Measurements from ENCODE around the gene ADAMTS2.

The ADAMTS2 gene

GRCh38 chr5:179371681-179372680, 26.7 kb upstream of the ADAMTS2 start:
- no peak for DNase-seq

DNA sequence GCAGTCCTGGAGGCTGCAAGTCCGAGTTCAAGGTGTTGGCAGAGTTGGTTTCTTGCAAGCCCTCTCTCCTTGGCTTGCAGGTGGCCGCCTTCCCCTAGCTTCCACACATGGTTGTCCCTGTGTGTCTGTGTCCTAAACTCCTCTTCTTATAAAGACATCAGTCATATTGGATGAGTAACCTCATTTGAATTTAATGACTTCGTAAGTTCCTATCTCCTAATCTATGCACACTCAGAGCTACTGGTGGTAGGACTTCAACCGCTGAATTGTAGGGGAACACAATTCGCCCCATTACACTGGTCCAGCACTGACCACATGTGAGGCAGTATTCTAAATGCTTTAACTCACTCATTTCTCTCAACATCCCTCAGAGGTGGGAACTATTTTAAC, 25.9 kb upstream of the ADAMTS2 start:
- no peak for DNase-seq

DNA sequence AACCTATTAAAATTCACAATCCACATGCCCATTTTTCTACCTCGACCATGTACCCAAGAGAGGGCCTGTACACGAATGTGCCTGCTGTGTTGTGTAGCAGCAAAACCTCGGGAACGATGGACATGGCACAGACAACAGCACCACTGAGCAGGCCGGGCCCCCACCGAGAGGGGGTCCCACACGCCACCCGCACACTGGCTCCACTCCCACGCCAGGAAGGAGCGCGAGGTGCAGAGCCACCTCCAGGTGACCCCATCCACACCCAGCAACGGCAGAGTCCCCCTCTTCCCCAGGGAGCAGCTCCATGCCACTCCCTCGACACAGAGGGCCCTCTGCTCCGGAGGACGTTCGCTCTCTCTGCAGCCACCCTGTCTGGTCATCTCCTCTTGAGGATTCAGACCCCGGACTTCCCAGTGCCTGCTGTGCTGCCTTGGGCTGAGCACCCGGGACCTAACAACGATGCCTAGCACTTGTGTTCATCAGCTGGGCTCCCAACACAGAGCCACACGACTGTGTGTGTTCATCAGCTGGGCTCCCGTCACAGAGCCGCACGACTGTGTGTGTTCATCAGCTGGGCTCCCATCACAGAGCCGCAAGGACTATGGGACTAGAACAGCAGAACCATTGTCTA, 25.3 kb upstream of the ADAMTS2 start:
- DNase-seq = no peak

GRCh38 chr5:179369530-179369884, 24.2 kb upstream of the ADAMTS2 start:
- DNase-seq = no peak

- DNase-seq = no peak
Observed at GRCh38 chr5:179368806-179369529, 23.7 kb upstream of the ADAMTS2 start.

DNA sequence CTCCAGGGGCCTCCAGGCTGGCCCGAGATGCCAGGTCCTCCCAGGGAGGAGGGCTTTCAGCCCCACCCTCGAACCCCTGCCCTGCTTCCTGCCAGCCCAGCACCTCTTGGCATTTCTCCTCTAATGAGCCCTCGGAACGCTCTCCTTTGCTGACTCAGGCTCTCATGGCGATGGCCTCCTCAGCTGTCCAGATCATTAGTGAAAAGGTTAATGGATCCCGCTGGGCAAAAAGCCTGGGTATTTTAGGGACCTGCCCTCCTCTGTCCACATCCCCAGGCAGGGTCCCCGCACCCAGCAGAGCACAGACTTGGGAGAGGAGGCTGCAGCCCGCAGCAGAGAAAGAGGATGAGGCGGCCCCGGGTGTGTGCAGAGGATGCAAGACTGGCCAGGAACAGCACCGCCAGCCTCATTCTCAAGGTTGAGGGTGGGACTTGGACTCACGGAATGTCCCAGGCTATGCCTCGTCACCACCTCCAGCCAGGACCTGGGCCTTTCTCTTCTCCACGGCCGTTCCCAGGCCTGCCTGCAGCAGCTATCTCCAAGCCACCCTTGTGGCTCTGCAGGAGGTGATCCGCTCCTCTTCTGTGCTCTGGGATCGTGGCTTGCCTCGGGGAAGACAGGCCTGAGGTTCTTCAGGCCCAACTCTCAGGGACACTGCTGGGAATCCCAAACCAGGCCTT, 23.0 kb upstream of the ADAMTS2 start:
- DNase-seq = no peak

DNA sequence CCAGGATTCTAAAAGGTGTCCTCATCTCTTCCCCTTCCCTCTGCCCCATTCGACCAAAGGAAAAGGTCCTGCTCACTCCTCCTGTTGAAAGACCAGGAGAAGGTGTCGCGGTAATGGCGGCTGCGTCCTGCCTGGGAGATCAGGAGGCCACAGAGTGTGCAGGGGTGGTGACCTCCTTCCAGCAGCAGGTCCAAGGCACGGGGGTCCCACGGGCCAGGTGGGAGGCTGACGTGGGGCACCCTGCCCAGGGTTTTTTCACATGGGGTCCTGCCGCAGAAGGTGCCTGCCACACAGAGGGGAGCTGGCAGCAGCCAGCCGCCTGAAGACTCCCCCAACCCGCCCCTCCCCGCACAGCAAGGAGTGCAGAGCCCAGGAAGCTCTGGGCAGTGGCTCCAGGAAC, 22.2 kb upstream of the ADAMTS2 start:
- DNase-seq = no peak

DNA sequence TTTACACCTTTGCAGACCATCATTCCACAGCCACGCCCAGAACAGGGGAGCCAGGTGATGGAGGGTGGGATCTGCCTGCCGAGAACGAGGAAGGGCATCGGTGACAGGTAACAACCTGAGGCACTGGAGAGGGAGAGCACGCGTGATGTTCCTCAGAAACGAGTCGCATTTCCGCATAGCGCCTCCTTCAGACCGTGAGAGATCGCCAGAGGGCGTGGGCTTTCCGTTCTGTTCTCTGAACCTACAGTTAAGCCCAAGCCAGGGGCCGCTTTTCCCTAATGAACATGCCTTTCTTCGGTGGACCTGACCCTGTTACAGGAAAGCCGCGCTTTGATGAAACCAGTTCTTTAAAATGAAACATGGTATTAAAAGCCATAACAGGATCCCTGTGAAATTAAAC, 17.1 kb upstream of the ADAMTS2 start:
- no peak for DNase-seq

DNA sequence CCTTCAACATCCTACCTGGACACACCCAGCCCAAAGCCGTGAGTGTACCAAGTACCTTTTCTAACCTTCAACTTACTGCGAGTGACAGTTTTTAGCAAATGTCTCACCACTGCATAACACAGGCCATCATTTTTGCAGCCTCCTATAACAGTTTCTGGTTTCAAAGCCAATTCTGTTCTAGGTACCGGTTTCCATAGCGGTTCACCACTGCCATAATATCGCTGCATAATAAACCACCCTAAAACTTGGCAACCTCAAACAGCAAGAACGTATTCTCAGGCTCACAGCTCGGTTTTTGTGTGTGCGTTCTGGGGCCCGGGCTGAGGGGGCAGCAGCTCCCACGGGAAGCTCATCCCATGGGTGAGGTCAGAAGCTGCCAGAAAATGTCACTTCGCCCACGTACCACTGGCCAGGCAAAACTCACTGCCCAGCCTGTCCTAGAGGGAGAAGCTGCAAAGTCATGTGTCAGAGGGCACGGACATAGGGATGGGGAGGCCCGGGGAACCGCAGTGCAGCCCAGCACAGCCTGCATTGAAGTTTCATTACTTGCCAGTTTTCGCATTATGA, 15.9 kb upstream of the ADAMTS2 start:
- DNase-seq = no peak

DNA sequence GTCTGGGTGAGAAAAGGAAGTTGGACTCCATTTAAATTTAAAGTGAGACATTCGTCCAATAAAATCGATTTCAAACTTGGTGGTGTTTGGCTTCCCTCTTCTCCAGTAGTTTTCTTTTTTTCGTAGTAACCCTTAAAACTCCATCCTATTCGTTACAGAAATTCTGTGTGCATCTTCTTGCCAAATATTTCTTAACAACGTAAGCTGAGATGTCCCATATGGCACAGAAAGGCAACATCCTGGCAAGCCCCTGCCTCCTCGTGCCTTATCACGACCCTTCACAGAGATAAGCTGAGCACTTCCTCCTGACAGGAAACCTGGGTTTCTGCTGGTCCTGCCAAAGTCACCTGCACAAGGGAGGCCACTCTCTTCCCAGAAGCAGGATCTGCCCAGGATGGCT, 11.8 kb upstream of the ADAMTS2 start:
- no peak for DNase-seq

DNA sequence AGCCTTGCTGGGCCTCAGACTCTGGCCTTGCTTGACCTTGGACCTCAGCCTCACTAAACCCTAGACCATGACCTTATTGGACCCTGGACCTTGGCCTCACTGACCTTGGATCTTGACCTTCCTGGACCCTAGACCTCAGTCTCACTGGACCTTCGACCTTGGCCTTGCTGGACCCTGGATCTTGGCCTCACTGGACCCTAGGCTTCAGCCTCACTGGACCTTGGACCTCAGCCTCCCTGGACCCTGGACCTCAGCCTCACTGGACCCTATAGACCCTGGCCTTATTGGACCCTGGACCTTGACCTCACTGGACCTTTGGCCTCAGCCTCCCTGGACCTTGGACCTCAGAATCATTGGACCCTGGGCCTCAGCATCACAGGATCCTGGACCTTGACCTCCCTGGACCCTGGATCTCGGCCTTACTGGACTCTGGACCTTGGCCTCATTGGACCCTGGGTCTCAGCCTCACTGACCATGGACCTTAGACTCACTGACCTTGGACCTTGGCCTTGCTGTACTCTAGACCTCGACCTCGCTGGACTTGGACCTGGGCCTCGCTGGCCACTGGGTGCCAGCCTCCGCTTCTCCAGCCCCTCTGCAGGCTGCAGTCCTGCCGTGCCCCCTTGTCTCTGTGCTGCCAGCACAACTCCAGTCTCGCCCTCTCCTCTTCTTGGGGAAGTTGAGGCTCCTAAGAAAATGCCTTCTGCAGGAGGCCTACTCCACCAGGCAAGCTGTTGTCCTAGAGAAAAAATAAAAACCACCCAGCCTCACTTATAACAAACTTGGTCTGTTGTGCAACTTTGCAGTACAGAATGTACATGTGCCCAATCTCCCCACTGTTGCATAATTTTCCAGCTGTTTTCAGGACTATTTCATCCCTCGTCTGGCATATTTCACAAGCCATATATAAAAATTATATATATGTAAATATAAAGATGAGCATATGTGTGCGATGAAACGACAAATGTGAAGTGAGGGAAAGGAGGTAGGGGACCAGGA, 11.0 kb upstream of the ADAMTS2 start:
- no peak for DNase-seq

- no peak for DNase-seq
Observed at GRCh38 chr5:179354305-179354882, 9.1 kb upstream of the ADAMTS2 start.

- no peak for DNase-seq
Observed at GRCh38 chr5:179348843-179349242, 3.6 kb upstream of the ADAMTS2 start.

DNA sequence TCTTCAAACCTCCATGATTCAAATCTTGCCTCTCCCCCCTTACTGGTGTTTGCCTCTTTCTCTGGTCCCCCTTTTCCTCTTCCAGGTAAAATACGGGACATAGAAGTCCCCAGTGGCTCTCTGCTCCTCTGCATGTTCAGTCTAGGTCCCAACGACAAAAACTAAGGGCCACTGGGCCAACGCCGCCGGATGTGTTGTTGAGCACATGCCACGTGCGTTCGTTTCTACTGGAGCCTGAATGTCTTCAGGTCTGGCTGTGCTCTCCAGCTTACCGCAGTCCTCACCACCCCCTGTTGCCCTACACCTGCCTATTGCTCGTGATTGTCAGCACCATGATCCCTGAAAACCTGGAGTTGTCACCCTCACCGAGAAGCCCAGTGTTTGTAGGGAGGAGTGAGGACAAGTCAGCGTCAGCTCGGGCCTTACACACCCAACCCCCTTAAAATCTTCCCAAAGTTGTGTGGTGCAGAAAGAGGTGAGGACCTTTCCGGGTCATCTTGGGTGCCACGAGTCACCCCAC, 2.8 kb upstream of the ADAMTS2 start:
- no peak for DNase-seq

DNA sequence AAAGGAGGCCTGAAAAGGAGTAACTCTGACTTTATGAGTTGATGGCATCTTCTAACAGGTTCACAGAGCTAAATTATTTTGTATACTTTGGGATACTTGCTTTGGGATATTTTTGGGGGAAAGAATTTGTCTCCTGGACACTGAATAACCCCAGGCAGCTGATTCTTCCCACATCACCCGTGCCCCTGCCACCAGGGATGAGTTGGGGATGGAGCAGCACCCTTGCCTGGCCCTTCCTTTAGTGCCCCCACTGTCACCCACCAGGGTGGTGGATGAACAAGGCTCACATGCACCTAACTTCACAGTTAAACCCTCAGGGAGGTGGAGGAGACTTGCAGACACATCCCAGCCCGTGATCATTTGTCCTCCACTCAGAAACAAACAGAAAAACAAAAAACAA, 2.3 kb upstream of the ADAMTS2 start:
- no peak for DNase-seq

DNA sequence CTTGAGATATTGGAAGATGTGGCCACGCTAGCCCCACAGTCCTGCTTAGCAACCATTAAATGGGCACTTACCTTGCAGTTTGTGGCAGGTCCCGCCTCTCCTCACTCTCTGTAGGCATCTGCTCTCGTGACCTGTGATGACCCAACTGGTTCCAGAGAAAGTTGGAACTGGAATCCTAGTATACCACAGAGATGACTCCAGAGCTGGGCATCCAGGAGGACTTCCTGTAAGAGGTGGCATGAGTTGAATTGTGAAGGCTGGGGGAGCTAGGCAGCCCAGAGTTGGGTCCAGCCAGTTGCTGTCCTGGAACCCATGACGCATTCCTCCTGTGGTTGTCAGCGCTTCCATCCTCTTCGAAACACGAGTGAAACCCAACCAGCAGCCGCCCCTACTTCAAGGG, 1.6 kb upstream of the ADAMTS2 start:
- no peak for DNase-seq

DNA sequence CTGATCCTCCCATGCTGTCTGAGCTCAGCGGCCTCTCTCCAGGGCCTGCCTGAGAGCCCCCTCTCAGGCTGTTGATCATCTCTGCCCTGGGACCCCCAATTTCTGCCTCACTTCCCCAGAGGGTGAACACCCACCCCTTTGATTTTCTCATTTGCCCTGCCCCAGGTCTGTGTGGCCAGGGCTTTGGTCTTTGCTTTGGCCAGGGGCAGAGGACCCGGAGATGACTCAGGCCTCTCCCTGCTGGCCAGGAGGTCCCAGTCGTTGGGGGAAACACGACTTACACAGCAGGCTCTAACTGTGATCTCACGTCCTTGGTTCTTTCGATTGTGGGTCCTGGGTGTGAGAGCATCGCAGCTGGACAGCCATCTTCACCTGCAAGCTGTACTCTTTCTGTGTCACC, 1.1 kb upstream of the ADAMTS2 start:
- no peak for DNase-seq

- DNase-seq = no peak
Observed at GRCh38 chr5:179345183-179345432, 153 bp downstream of the ADAMTS2 start.

GRCh38 chr5:179344431-179345182, 654 bp downstream of the ADAMTS2 start:
- DNase-seq = no peak

- DNase-seq = peak in 1 of 2 experiments; percentile 16
Observed at GRCh38 chr5:179343719-179344430, 1.4 kb downstream of the ADAMTS2 start.

Data from activated CD4-positive, alpha-beta T cell treated with anti-CD3 and anti-CD28 coated beads, Interleukin-2, amount 50 U/mL, for 48 hours (primary cell).